Mesodermal cell (in vitro differentiated cells): ENCODE results near the gene DISC1.
A peak's percentile ranks its signal among the peaks of the same experiment; 100 is the strongest.
"Not testable (repeated sequence)": the region's sequence is repeated elsewhere in the genome, so short reads cannot be mapped to it uniquely, and the experiment has no call there.

Experiments used
- H3K27ac ChIP-seq: 2 replicates; pipeline ENCODE4 v1.7.0; 2013; ENCODE audit warnings: mild to moderate bottlenecking, low read depth, low read length, moderate library complexity; ENCODE audit not compliant: severe bottlenecking
- H3K36me3 ChIP-seq: 2 replicates; pipeline ENCODE4 v1.7.1; 2013; ENCODE audit warnings: mild to moderate bottlenecking, low read length, moderate library complexity; ENCODE audit not compliant: control insufficient read depth, insufficient read depth
- H3K4me1 ChIP-seq: one replicate; pipeline ENCODE4 v1.7.1; 2013; ENCODE audit warnings: mild to moderate bottlenecking, low read length; ENCODE audit not compliant: insufficient read depth, control insufficient read depth, poor library complexity, severe bottlenecking
- H3K4me3 ChIP-seq: 2 replicates; pipeline ENCODE4 v1.7.0; 2013; ENCODE audit warnings: low read length, control low read depth, mild to moderate bottlenecking; ENCODE audit not compliant: insufficient read depth, poor library complexity, severe bottlenecking; ENCODE audit errors: extremely low read depth
- H3K9me3 ChIP-seq: 2 replicates; pipeline ENCODE4 v1.7.1; 2013; ENCODE audit warnings: mild to moderate bottlenecking, low read length, moderate library complexity; ENCODE audit not compliant: control insufficient read depth
- WGBS, 2 experiments: methylation state at CpG; one replicate each; pipeline ENCODE4 v1.1.5; 2013; ENCODE audit warnings: missing lambda C conversion rate in 2 of 2; ENCODE audit not compliant: insufficient coverage in 2 of 2; 5-methylcytosine and 5-hydroxymethylcytosine counted together

DISC1 gene

GRCh38 chr1:231636922-231637321 lies 10.3 kb downstream of the DISC1 start:
- not testable (repeated sequence) for H3K36me3 ChIP-seq, H3K4me3 ChIP-seq, H3K9me3 ChIP-seq, H3K27ac ChIP-seq
- WGBS, 2 experiments = 100% methylated on average over 1 of the region's 2 CpGs; no CpG with 5 or more reads in 1 of the 2 experiments
- H3K4me1 ChIP-seq = peaks cover 15% of the 10 kb centered on the region

- peaks cover 15% of the 10 kb centered on the region for H3K4me1 ChIP-seq
- H3K4me3 ChIP-seq = no peak overlapping the region
- H3K36me3 ChIP-seq = peaks cover 9% of the 10 kb centered on the region
- no peaks in the 10 kb centered on the region for H3K9me3 ChIP-seq
- no CpG with 5 or more reads among the region's 1 CpG for WGBS, 2 experiments
- no peak overlapping the region for H3K27ac ChIP-seq
These were observed 12.1 kb downstream of the DISC1 start for GRCh38 chr1:231638647-231639046.

GRCh38 chr1:231639819-231640218 lies 13.2 kb downstream of the DISC1 start:
- peaks cover 15% of the 10 kb centered on the region for H3K4me1 ChIP-seq
- WGBS, 2 experiments = no CpG with 5 or more reads among the region's 1 CpG
- peaks cover 9% of the 10 kb centered on the region for H3K36me3 ChIP-seq
- no peaks in the 10 kb centered on the region for H3K9me3 ChIP-seq
- H3K4me3 ChIP-seq = no peak overlapping the region
- H3K27ac ChIP-seq = no peak overlapping the region

GRCh38 chr1:231641444-231641843 lies 14.9 kb downstream of the DISC1 start:
- not testable (repeated sequence) for H3K4me3 ChIP-seq, H3K4me1 ChIP-seq, H3K9me3 ChIP-seq, H3K27ac ChIP-seq, H3K36me3 ChIP-seq
- 87 to 93% methylated on average over 9 of the region's 9 CpGs for WGBS, 2 experiments

- H3K36me3 ChIP-seq, H3K9me3 ChIP-seq, H3K27ac ChIP-seq, H3K4me3 ChIP-seq, H3K4me1 ChIP-seq: not testable (repeated sequence)
- WGBS, 2 experiments = 96 to 97% methylated on average over 29 to 32 of the region's 36 CpGs
These were observed 15.5 kb downstream of the DISC1 start for GRCh38 chr1:231642061-231642460.

GRCh38 chr1:231642618-231643017 lies 16.0 kb downstream of the DISC1 start:
- H3K36me3 ChIP-seq = peaks cover 9% of the 10 kb centered on the region
- 94 to 100% methylated on average over 1 to 2 of the region's 2 CpGs for WGBS, 2 experiments
- H3K4me3 ChIP-seq = no peak overlapping the region
- H3K27ac ChIP-seq = peak overlapping the region; percentile 41
- peaks cover 4% of the 10 kb centered on the region for H3K9me3 ChIP-seq
- peaks cover 4% of the 10 kb centered on the region for H3K4me1 ChIP-seq

- WGBS, 2 experiments = 90 to 95% methylated on average over 4 to 5 of the region's 13 CpGs
These were observed 16.7 kb downstream of the DISC1 start for GRCh38 chr1:231643071-231643934.

GRCh38 chr1:231643935-231644237 lies 17.3 kb downstream of the DISC1 start:
- Histone ChIP-seq H3K4me1 (no peaks in the 10 kb centered on the region), H3K27ac (no peak overlapping the region), H3K4me3 (no peak overlapping the region), H3K36me3 (peaks cover 9% of the 10 kb centered on the region), H3K9me3 (peaks cover 4% of the 10 kb centered on the region)

More at GRCh38 chr1:231643071-231643934, 16.7 kb downstream of the DISC1 start:
- H3K27ac ChIP-seq = peak overlapping the region; percentile 41
- no peak overlapping the region for H3K4me3 ChIP-seq
- peaks cover 2% of the 10 kb centered on the region for H3K4me1 ChIP-seq
- peaks cover 4% of the 10 kb centered on the region for H3K9me3 ChIP-seq
- peaks cover 9% of the 10 kb centered on the region for H3K36me3 ChIP-seq

- not testable (repeated sequence) for H3K9me3 ChIP-seq, H3K4me1 ChIP-seq, H3K4me3 ChIP-seq, H3K27ac ChIP-seq, H3K36me3 ChIP-seq
- WGBS, 2 experiments = 93 to 95% methylated on average over 3 to 4 of the region's 6 CpGs
These were observed 19.0 kb downstream of the DISC1 start for GRCh38 chr1:231645634-231646033.

- H3K4me1 ChIP-seq, H3K9me3 ChIP-seq, H3K36me3 ChIP-seq, H3K27ac ChIP-seq, H3K4me3 ChIP-seq: not testable (repeated sequence)
- 83% methylated on average over 1 of the region's 4 CpGs; no CpG with 5 or more reads in 1 of the 2 experiments for WGBS, 2 experiments
These were observed 19.6 kb downstream of the DISC1 start for GRCh38 chr1:231646165-231646564.

- H3K27ac ChIP-seq, H3K9me3 ChIP-seq, H3K4me3 ChIP-seq, H3K4me1 ChIP-seq, H3K36me3 ChIP-seq: not testable (repeated sequence)
- WGBS, 2 experiments = 69 to 94% methylated on average over 7 to 10 of the region's 10 CpGs
These were observed 25.2 kb downstream of the DISC1 start for GRCh38 chr1:231651621-231652260.
